Measurements from ENCODE around the gene C1orf174.

The C1orf174 gene

GRCh38 chr1:3846541-3846940 is 53.5 kb downstream of the C1orf174 start:
- TF ChIP-seq YY1 (IDR thresholded peaks at IDR 0.05; ENCODE audit: low read depth) (no peak), TCF12 (IDR thresholded peaks at IDR 0.05; ENCODE audit: low read depth) (no peak), TEAD4 (IDR thresholded peaks at IDR 0.05) (no peak), NFIC (IDR thresholded peaks at IDR 0.05) (no peak), RAD21 (IDR thresholded peaks at IDR 0.05; ENCODE audit: low read depth) (no peak), EGR1 (IDR thresholded peaks at IDR 0.05) (no peak), CREB1 (IDR thresholded peaks at IDR 0.05; ENCODE audit: low read depth) (no peak), USF1 (IDR thresholded peaks at IDR 0.05) (no peak), MAX (IDR thresholded peaks at IDR 0.05) (no peak), TAF1 (IDR thresholded peaks at IDR 0.05; ENCODE audit: low read depth) (no peak), REST (IDR thresholded peaks at IDR 0.05; ENCODE audit: low read depth) (no peak), EP300 (IDR thresholded peaks at IDR 0.05; ENCODE audit: borderline replicate concordance) (no peak), FOXM1 (IDR thresholded peaks at IDR 0.05; ENCODE audit: borderline replicate concordance, low read depth) (no peak), ZBTB7A (IDR thresholded peaks at IDR 0.05; ENCODE audit: low read depth) (no peak), CEBPB (IDR thresholded peaks at IDR 0.05) (no peak)

GRCh38 chr1:3842912-3843311 is 57.2 kb downstream of the C1orf174 start:
- TF ChIP-seq MAX (IDR thresholded peaks at IDR 0.05) (no peak), YY1 (IDR thresholded peaks at IDR 0.05; ENCODE audit: low read depth) (no peak), TAF1 (IDR thresholded peaks at IDR 0.05; ENCODE audit: low read depth) (no peak), EGR1 (IDR thresholded peaks at IDR 0.05) (no peak), CREB1 (IDR thresholded peaks at IDR 0.05; ENCODE audit: low read depth) (no peak), USF1 (IDR thresholded peaks at IDR 0.05) (no peak), TEAD4 (IDR thresholded peaks at IDR 0.05) (no peak), TCF12 (IDR thresholded peaks at IDR 0.05; ENCODE audit: low read depth) (no peak), FOXM1 (IDR thresholded peaks at IDR 0.05; ENCODE audit: borderline replicate concordance, low read depth) (no peak), RAD21 (IDR thresholded peaks at IDR 0.05; ENCODE audit: low read depth) (no peak), CEBPB (IDR thresholded peaks at IDR 0.05) (no peak), REST (IDR thresholded peaks at IDR 0.05; ENCODE audit: low read depth) (no peak), ZBTB7A (IDR thresholded peaks at IDR 0.05; ENCODE audit: low read depth) (no peak), NFIC (IDR thresholded peaks at IDR 0.05) (no peak), EP300 (IDR thresholded peaks at IDR 0.05; ENCODE audit: borderline replicate concordance) (no peak)

- TF ChIP-seq CEBPB (IDR thresholded peaks at IDR 0.05) (no peak), TCF12 (IDR thresholded peaks at IDR 0.05; ENCODE audit: low read depth) (no peak), ZBTB7A (IDR thresholded peaks at IDR 0.05; ENCODE audit: low read depth) (no peak), YY1 (IDR thresholded peaks at IDR 0.05; ENCODE audit: low read depth) (no peak), USF1 (IDR thresholded peaks at IDR 0.05) (no peak), EGR1 (IDR thresholded peaks at IDR 0.05) (no peak), TEAD4 (IDR thresholded peaks at IDR 0.05) (no peak), CREB1 (IDR thresholded peaks at IDR 0.05; ENCODE audit: low read depth) (no peak), EP300 (IDR thresholded peaks at IDR 0.05; ENCODE audit: borderline replicate concordance) (no peak), NFIC (IDR thresholded peaks at IDR 0.05) (no peak), MAX (IDR thresholded peaks at IDR 0.05) (no peak)
These were observed 58.6 kb downstream of the C1orf174 start for GRCh38 chr1:3841491-3841890.
